Muscle layer of colon (tissue), 2 donors: ENCODE measurements around the gene RABGAP1L.
"Not testable (repeated sequence)": the region's sequence is repeated elsewhere in the genome, so short reads cannot be mapped to it uniquely, and the experiment has no call there.

Source experiments
- H3K27ac ChIP-seq: one replicate; pipeline ENCODE4 v1.7.0; 2013; ENCODE audit warnings: low read depth, mild to moderate bottlenecking, low read length, moderate library complexity
- H3K27me3 ChIP-seq, 2 donors: one replicate each; pipeline ENCODE4 v1.7.0; 2013; ENCODE audit warnings: low read length in 2 of 2, mild to moderate bottlenecking in 2 of 2; ENCODE audit not compliant: insufficient read depth in 2 of 2, control insufficient read depth in 1 of 2
- H3K36me3 ChIP-seq: one replicate; pipeline ENCODE4 v1.7.0; 2013; ENCODE audit warnings: mild to moderate bottlenecking, low read length; ENCODE audit not compliant: insufficient read depth
- H3K4me1 ChIP-seq: one replicate; pipeline ENCODE4 v1.7.0; 2013; ENCODE audit warnings: mild to moderate bottlenecking, low read length; ENCODE audit not compliant: insufficient read depth
- H3K4me3 ChIP-seq, 2 donors: one replicate each; pipeline ENCODE4 v1.7.0; 2013; ENCODE audit warnings: low read length in 2 of 2, low read depth in 1 of 2, mild to moderate bottlenecking in 1 of 2, moderate library complexity in 1 of 2
- H3K9ac ChIP-seq: one replicate; pipeline ENCODE4 v1.7.0; 2013; ENCODE audit warnings: low read length
- H3K9me3 ChIP-seq: one replicate; pipeline ENCODE4 v1.7.0; 2013; ENCODE audit warnings: mild to moderate bottlenecking, low read length
- donor health status: abdominal sarcoma.
- donor health status: Adenocarcinoma of cecum.

RABGAP1L gene

GRCh38 chr1:174815036-174815435 lies 655.7 kb downstream of the RABGAP1L start:
- no peak overlapping the region for H3K27ac ChIP-seq
- no peaks in the 10 kb centered on the region for H3K4me1 ChIP-seq

GRCh38 chr1:174815474-174815908 lies 656.2 kb downstream of the RABGAP1L start:
- Histone ChIP-seq H3K4me3 (no peak overlapping the region), H3K27me3 (no peaks in the 10 kb centered on the region), H3K4me1 (no peaks in the 10 kb centered on the region), H3K27ac (no peak overlapping the region), H3K9ac (no peak overlapping the region), H3K9me3 (no peaks in the 10 kb centered on the region), H3K36me3 (no peaks in the 10 kb centered on the region)

More at GRCh38 chr1:174815036-174815435, 655.7 kb downstream of the RABGAP1L start:
- Histone ChIP-seq H3K36me3 (no peaks in the 10 kb centered on the region), H3K27me3 (no peaks in the 10 kb centered on the region), H3K9ac (no peak overlapping the region), H3K9me3 (no peaks in the 10 kb centered on the region), H3K4me3 (no peak overlapping the region)

GRCh38 chr1:174816621-174817020 lies 657.3 kb downstream of the RABGAP1L start:
- not testable (repeated sequence) for H3K27ac ChIP-seq, H3K36me3 ChIP-seq, H3K9ac ChIP-seq, H3K9me3 ChIP-seq, H3K4me3 ChIP-seq, H3K27me3 ChIP-seq, H3K4me1 ChIP-seq

GRCh38 chr1:174818014-174818616 lies 658.8 kb downstream of the RABGAP1L start:
- no peak overlapping the region for H3K9ac ChIP-seq
- no peak overlapping the region for H3K4me3 ChIP-seq
- H3K4me1 ChIP-seq, result no peaks in the 10 kb centered on the region
- no peak overlapping the region for H3K27ac ChIP-seq
- H3K9me3 ChIP-seq, result no peaks in the 10 kb centered on the region
- no peaks in the 10 kb centered on the region for H3K36me3 ChIP-seq
- H3K27me3 ChIP-seq, result no peaks in the 10 kb centered on the region

GRCh38 chr1:174818951-174819350 lies 659.6 kb downstream of the RABGAP1L start:
- H3K27me3 ChIP-seq, result no peaks in the 10 kb centered on the region
- no peak overlapping the region for H3K9ac ChIP-seq
- no peaks in the 10 kb centered on the region for H3K4me1 ChIP-seq
- no peak overlapping the region for H3K27ac ChIP-seq
- no peaks in the 10 kb centered on the region for H3K36me3 ChIP-seq
- no peaks in the 10 kb centered on the region for H3K9me3 ChIP-seq
- no peak overlapping the region for H3K4me3 ChIP-seq

GRCh38 chr1:174819596-174819995 lies 660.3 kb downstream of the RABGAP1L start:
- no peak overlapping the region for H3K9ac ChIP-seq
- H3K4me1 ChIP-seq, result no peaks in the 10 kb centered on the region
- H3K4me3 ChIP-seq, result no peak overlapping the region
- H3K27me3 ChIP-seq, result no peaks in the 10 kb centered on the region
- no peak overlapping the region for H3K27ac ChIP-seq
- H3K36me3 ChIP-seq, result no peaks in the 10 kb centered on the region
- H3K9me3 ChIP-seq, result no peaks in the 10 kb centered on the region

- H3K27ac ChIP-seq, result no peak overlapping the region
- H3K9ac ChIP-seq, result no peak overlapping the region
- no peaks in the 10 kb centered on the region for H3K4me1 ChIP-seq
- no peaks in the 10 kb centered on the region for H3K36me3 ChIP-seq
- no peaks in the 10 kb centered on the region for H3K9me3 ChIP-seq
- no peaks in the 10 kb centered on the region for H3K27me3 ChIP-seq
- no peak overlapping the region for H3K4me3 ChIP-seq
These were observed 665.8 kb downstream of the RABGAP1L start for GRCh38 chr1:174825127-174825526.

- Histone ChIP-seq H3K4me3 (no peak overlapping the region), H3K36me3 (no peaks in the 10 kb centered on the region), H3K27ac (no peak overlapping the region), H3K27me3 (no peaks in the 10 kb centered on the region), H3K9ac (no peak overlapping the region), H3K9me3 (no peaks in the 10 kb centered on the region), H3K4me1 (no peaks in the 10 kb centered on the region)
These were observed 666.5 kb downstream of the RABGAP1L start for GRCh38 chr1:174825806-174826205.

- Histone ChIP-seq H3K9me3 (no peaks in the 10 kb centered on the region), H3K4me1 (no peaks in the 10 kb centered on the region), H3K36me3 (no peaks in the 10 kb centered on the region), H3K27ac (no peak overlapping the region), H3K27me3 (no peaks in the 10 kb centered on the region), H3K4me3 (no peak overlapping the region), H3K9ac (no peak overlapping the region)
These were observed 668.9 kb downstream of the RABGAP1L start for GRCh38 chr1:174828264-174828663.

GRCh38 chr1:174829990-174830389 lies 670.7 kb downstream of the RABGAP1L start:
- H3K27ac ChIP-seq, result no peak overlapping the region
- H3K36me3 ChIP-seq, result no peaks in the 10 kb centered on the region

GRCh38 chr1:174836543-174836942 lies 677.2 kb downstream of the RABGAP1L start:
- H3K4me3 ChIP-seq, result no peak overlapping the region
- no peaks in the 10 kb centered on the region for H3K4me1 ChIP-seq
- H3K36me3 ChIP-seq, result no peaks in the 10 kb centered on the region
- no peak overlapping the region for H3K9ac ChIP-seq
- H3K27ac ChIP-seq, result no peak overlapping the region
- H3K27me3 ChIP-seq, result no peaks in the 10 kb centered on the region
- no peaks in the 10 kb centered on the region for H3K9me3 ChIP-seq

More at GRCh38 chr1:174829990-174830389, 670.7 kb downstream of the RABGAP1L start:
- Histone ChIP-seq H3K27me3 (no peaks in the 10 kb centered on the region), H3K4me3 (no peak overlapping the region), H3K4me1 (no peaks in the 10 kb centered on the region), H3K9me3 (no peaks in the 10 kb centered on the region), H3K9ac (no peak overlapping the region)

- no peaks in the 10 kb centered on the region for H3K36me3 ChIP-seq
- H3K27me3 ChIP-seq, result no peaks in the 10 kb centered on the region
- H3K4me1 ChIP-seq, result no peaks in the 10 kb centered on the region
- no peak overlapping the region for H3K27ac ChIP-seq
- no peak overlapping the region for H3K9ac ChIP-seq
- H3K4me3 ChIP-seq, result no peak overlapping the region
- no peaks in the 10 kb centered on the region for H3K9me3 ChIP-seq
These were observed 678.1 kb downstream of the RABGAP1L start for GRCh38 chr1:174837386-174837785.
